MM.1S (cell line): ENCODE data around the gene ACOX2.
A peak's percentile ranks its signal among the peaks of the same experiment; 100 is the strongest.
"Not testable (repeated sequence)": the region's sequence is repeated elsewhere in the genome, so short reads cannot be mapped to it uniquely, and the experiment has no call there.

Experiments
- DNase-seq: peaks from one replicate; pipeline ENCODE4 v3.0.0-alpha.2; 2015
- H2AFZ ChIP-seq: fragments of 300-600 bp; sonication (generic); 2 replicates; pipeline ENCODE4 v1.6.0; 2016; ENCODE audit warnings: antibody characterized with exemption, low read length
- H3F3A ChIP-seq: fragments of 300-600 bp; sonication (generic); 2 replicates; pipeline ENCODE4 v1.6.1; 2016; ENCODE audit warnings: mild to moderate bottlenecking, antibody characterized with exemption, low read length, moderate library complexity, mixed read lengths; ENCODE audit not compliant: insufficient read depth
- H3K27ac ChIP-seq: fragments of 300-600 bp; sonication (generic); 2 replicates; pipeline ENCODE4 v1.5.1; 2016; ENCODE audit warnings: mild to moderate bottlenecking, low read length
- H3K27me3 ChIP-seq: fragments of 300-600 bp; sonication (generic); replicated peaks from 2 replicates; pipeline ENCODE4 v1.6.0; 2016; ENCODE audit warnings: low read length; ENCODE audit not compliant: insufficient read depth
- H3K36me3 ChIP-seq: fragments of 300-600 bp; sonication (generic); replicated peaks from 2 replicates; pipeline ENCODE4 v1.6.1; 2016; ENCODE audit warnings: mild to moderate bottlenecking, low read length, mixed read lengths; ENCODE audit not compliant: insufficient read depth
- H3K4me1 ChIP-seq: fragments of 300-600 bp; sonication (generic); 2 replicates; pipeline ENCODE4 v1.6.1; 2016; ENCODE audit warnings: low read length, mixed read lengths
- H3K4me2 ChIP-seq: fragments of 300-600 bp; sonication (generic); 2 replicates; pipeline ENCODE4 v1.6.0; 2016; ENCODE audit warnings: low read depth, low read length
- H3K4me3 ChIP-seq: fragments of 300-600 bp; sonication (generic); 2 replicates; pipeline ENCODE4 v1.5.1; 2016; ENCODE audit warnings: low read length, mixed read lengths
- H3K79me2 ChIP-seq: fragments of 300-600 bp; sonication (generic); 2 replicates; pipeline ENCODE4 v1.6.1; 2016; ENCODE audit warnings: mixed run types, low read length, mixed read lengths
- H3K9ac ChIP-seq: fragments of 300-600 bp; sonication (generic); 2 replicates; pipeline ENCODE4 v1.6.1; 2016; ENCODE audit warnings: low read length, mixed read lengths
- H3K9me2 ChIP-seq: fragments of 300-600 bp; sonication (generic); replicated peaks from 2 replicates; pipeline ENCODE4 v1.6.1; 2016; ENCODE audit warnings: mild to moderate bottlenecking, low read length, mixed read lengths; ENCODE audit not compliant: insufficient read depth
- H3K9me3 ChIP-seq: fragments of 300-600 bp; sonication (generic); replicated peaks from 2 replicates; pipeline ENCODE4 v1.6.1; 2016; ENCODE audit warnings: mild to moderate bottlenecking, low read length, mixed read lengths; ENCODE audit not compliant: insufficient read depth
- H4K20me1 ChIP-seq: fragments of 300-600 bp; sonication (generic); 2 replicates; pipeline ENCODE4 v1.6.1; 2016; ENCODE audit warnings: mild to moderate bottlenecking, low read length, moderate library complexity, mixed read lengths; ENCODE audit not compliant: insufficient read depth
- EZH2 ChIP-seq: fragments of 300-600 bp; sonication (generic); optimal IDR thresholded peaks from 2 replicates; pipeline ENCODE3; 2017; ENCODE audit warnings: low read depth, mild to moderate bottlenecking, antibody characterized with exemption, low read length, mixed read lengths
- EZH2phosphoT487 ChIP-seq: fragments of 300-600 bp; sonication (generic); IDR thresholded peaks from 2 replicates; pipeline ENCODE4 v1.6.1; 2018; ENCODE audit warnings: antibody characterized with exemption, low read length
- TF ChIP-seq, protein P1 (sequence below): fragments of 300-600 bp; sonication (generic); IDR thresholded peaks from 2 replicates; pipeline ENCODE4 v1.5.1; 2016; ENCODE audit warnings: antibody characterized with exemption, low read length, mixed read lengths

ACOX2 gene

DNA sequence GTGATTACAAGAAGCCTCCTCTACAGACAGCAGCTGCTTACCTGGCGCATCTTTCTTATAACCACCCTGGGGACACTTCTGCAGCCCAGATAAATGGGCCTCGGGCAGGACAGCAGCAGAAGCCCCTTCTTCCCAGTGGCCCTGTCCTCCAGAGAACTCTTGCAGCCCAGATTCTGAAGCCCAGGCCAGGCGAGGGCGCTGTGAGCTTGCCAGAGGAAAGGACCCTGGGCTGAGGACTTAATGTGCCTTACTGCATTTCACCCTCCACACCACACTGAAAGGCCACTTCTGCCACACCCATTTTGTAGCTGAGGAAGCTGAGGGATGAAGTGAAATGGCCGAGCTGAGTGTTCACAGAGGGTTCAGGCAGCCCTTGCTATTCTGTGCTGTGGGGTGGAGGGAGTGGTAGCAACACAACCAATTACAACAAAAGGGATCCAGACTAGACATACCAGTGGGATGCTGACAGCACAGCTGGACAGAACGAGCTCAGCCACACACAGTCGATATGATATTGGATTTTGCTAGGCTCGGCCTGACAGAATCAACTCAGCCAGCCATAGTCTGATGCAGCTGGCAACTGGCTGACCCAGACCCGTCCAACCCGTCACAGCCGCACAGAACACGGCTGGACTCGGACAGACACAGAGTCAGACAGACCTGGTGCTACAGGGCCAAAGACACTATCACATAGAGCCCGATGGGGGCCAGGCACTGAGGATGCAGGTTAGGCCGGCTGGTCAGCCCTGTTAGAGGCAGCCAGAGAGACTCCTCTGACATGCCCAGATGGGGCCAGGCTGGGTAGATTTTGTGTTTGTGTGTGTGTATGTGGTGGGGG is 7.3 kb downstream of the ACOX2 start:
- TF ChIP-seq EZH2: no peak
- no peak for TF ChIP-seq EZH2phosphoT487
- TF ChIP-seq, protein P1, sequence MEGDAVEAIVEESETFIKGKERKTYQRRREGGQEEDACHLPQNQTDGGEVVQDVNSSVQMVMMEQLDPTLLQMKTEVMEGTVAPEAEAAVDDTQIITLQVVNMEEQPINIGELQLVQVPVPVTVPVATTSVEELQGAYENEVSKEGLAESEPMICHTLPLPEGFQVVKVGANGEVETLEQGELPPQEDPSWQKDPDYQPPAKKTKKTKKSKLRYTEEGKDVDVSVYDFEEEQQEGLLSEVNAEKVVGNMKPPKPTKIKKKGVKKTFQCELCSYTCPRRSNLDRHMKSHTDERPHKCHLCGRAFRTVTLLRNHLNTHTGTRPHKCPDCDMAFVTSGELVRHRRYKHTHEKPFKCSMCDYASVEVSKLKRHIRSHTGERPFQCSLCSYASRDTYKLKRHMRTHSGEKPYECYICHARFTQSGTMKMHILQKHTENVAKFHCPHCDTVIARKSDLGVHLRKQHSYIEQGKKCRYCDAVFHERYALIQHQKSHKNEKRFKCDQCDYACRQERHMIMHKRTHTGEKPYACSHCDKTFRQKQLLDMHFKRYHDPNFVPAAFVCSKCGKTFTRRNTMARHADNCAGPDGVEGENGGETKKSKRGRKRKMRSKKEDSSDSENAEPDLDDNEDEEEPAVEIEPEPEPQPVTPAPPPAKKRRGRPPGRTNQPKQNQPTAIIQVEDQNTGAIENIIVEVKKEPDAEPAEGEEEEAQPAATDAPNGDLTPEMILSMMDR: peak; percentile 37

DNA sequence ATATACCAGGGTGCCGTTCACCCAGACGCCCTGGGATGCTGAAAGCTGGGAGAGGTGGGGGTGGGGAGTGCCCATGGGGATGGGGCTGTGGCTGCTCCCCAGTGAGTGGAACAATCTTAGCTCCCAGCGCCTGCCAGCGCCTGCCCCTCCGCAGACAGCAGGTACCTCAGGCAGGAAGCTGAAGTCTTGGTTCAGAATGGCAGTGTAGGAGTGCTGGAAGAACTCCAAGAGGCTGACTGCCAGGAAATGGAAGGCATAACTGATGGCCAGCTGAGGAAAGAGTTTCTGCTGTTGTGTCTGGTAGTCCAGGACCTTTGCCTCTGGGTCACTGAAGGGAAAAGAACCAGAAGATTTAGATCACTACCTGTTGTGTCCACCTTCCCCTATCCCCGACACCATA is 8.4 kb downstream of the ACOX2 start:
- Histone ChIP-seq H3K9ac (no peak overlapping the region), H3K4me3 (no peak overlapping the region), H3F3A (no peaks in the 10 kb centered on the region), H3K4me2 (no peak overlapping the region), H4K20me1 (no peaks in the 10 kb centered on the region), H3K9me3 (no peaks in the 10 kb centered on the region), H2AFZ (no peak overlapping the region), H3K36me3 (no peaks in the 10 kb centered on the region), H3K79me2 (no peaks in the 10 kb centered on the region), H3K4me1 (no peaks in the 10 kb centered on the region), H3K9me2 (no peaks in the 10 kb centered on the region), H3K27me3 (no peaks in the 10 kb centered on the region), H3K27ac (no peak overlapping the region)
- DNase-seq: no peak
- no peak for TF ChIP-seq EZH2
- TF ChIP-seq EZH2phosphoT487: no peak
- TF ChIP-seq, protein P1: no peak

More for the DNA sequence above, 7.3 kb downstream of the ACOX2 start:
- H2AFZ ChIP-seq: no peak overlapping the region
- H3K9me3 ChIP-seq: no peaks in the 10 kb centered on the region
- no peaks in the 10 kb centered on the region for H3K36me3 ChIP-seq
- no peak overlapping the region for H3K4me3 ChIP-seq
- H3K79me2 ChIP-seq: no peaks in the 10 kb centered on the region
- no peak overlapping the region for H3K4me2 ChIP-seq
- no peak overlapping the region for H3K9ac ChIP-seq
- no peaks in the 10 kb centered on the region for H3F3A ChIP-seq
- H3K9me2 ChIP-seq: no peaks in the 10 kb centered on the region
- DNase-seq: no peak
- no peak overlapping the region for H3K27ac ChIP-seq
- no peaks in the 10 kb centered on the region for H3K4me1 ChIP-seq
- H4K20me1 ChIP-seq: no peaks in the 10 kb centered on the region
- no peaks in the 10 kb centered on the region for H3K27me3 ChIP-seq

DNA sequence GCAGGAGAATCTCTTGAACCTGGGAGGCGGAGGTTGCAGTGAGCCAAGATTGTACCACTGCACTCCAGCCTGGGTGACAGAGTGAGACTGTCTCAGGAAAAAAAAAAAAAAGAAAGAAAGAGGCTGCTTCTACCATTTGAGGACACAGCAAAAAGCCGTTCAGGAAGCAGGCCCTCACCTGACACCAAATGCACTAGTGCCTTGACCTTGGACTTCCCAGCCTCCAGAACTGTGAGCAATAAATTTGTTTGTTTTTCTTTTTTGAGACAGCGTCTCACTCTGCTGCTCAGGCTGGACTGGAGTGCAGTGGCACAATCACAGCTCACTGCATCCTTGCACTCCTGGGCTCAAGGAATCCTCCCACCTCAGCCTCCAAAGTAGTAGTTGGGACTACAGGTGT is 9.6 kb downstream of the ACOX2 start:
- not testable (repeated sequence) for H3K36me3 ChIP-seq, H3K9me3 ChIP-seq, H3K4me1 ChIP-seq, H2AFZ ChIP-seq, H4K20me1 ChIP-seq, H3K9ac ChIP-seq, H3K9me2 ChIP-seq, H3K4me2 ChIP-seq, DNase-seq, H3K79me2 ChIP-seq, H3F3A ChIP-seq, H3K4me3 ChIP-seq, H3K27ac ChIP-seq, H3K27me3 ChIP-seq

DNA sequence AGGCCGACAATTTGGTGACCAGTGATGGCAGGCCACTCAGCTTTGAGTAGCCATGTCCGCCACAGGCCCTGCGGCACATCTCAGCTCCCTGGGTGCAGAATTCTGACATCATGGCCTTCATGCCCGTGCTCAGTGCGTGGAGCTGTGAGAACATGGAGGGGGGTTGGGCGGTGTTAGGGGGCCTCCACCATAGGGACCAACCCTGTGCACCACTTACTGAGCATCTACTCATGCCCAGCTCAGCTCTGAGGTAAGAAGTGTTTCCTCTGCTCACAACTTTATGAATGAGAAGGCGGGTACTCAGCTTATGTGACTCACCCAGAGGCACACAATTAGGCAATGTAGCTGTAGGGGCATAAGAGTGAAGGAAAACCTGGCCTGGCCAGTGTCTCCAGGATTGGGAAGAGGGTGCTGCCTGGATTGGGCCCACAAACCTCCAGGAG is 10.5 kb downstream of the ACOX2 start:
- H3K9me3 ChIP-seq: no peaks in the 10 kb centered on the region
- no peaks in the 10 kb centered on the region for H3K36me3 ChIP-seq
- no peaks in the 10 kb centered on the region for H3K27me3 ChIP-seq
- H3K27ac ChIP-seq: no peak overlapping the region
- no peaks in the 10 kb centered on the region for H3K9me2 ChIP-seq
- H3K4me3 ChIP-seq: no peak overlapping the region
- TF ChIP-seq EZH2 (no peak), EZH2phosphoT487 (no peak)
- TF ChIP-seq, protein P1: no peak
- H3K79me2 ChIP-seq: no peaks in the 10 kb centered on the region
- no peaks in the 10 kb centered on the region for H3F3A ChIP-seq
- no peaks in the 10 kb centered on the region for H3K4me1 ChIP-seq
- H3K9ac ChIP-seq: no peak overlapping the region
- no peak overlapping the region for H2AFZ ChIP-seq
- DNase-seq: no peak
- no peak overlapping the region for H3K4me2 ChIP-seq
- no peaks in the 10 kb centered on the region for H4K20me1 ChIP-seq
